Smooth muscle cell (in vitro differentiated cells): ENCODE data around the gene SEPTIN3. TPM values are rescaled to one million over a fixed set of nuclear protein-coding genes. Genes with fewer than 3 reads are reported as not detected.

ENCODE experiments used
- DNase-seq: peaks from one replicate; lab custom pipeline; 2025; ENCODE audit not compliant: unreplicated experiment; lab: John Stamatoyannopoulos, UW
- H2AFZ ChIP-seq: fragments of 200-600 bp; sonication (generic); 2 replicates; pipeline ENCODE4 v1.6.0; 2016; ENCODE audit warnings: antibody characterized with exemption, low read depth, mild to moderate bottlenecking
- H3F3A ChIP-seq: fragments of 200-600 bp; sonication (generic); 2 replicates; pipeline ENCODE4 v1.6.0; 2017; ENCODE audit warnings: antibody characterized with exemption, low read depth
- H3K27ac ChIP-seq: fragments of 200-600 bp; sonication (generic); 2 replicates; pipeline ENCODE4 v1.5.1; 2016; ENCODE audit warnings: low read depth, mild to moderate bottlenecking
- H3K27me3 ChIP-seq: fragments of 200-600 bp; sonication (generic); 2 replicates; pipeline ENCODE4 v1.6.1; 2016; ENCODE audit warnings: low read depth, mild to moderate bottlenecking
- H3K36me3 ChIP-seq: fragments of 200-600 bp; sonication (generic); 2 replicates; pipeline ENCODE4 v1.5.1; 2016; ENCODE audit warnings: low read depth
- H3K4me1 ChIP-seq: fragments of 200-600 bp; sonication (generic); 2 replicates; pipeline ENCODE4 v1.5.1; 2016; ENCODE audit warnings: low read depth
- H3K4me2 ChIP-seq: fragments of 200-600 bp; sonication (generic); 2 replicates; pipeline ENCODE4 v1.6.0; 2016; ENCODE audit warnings: mild to moderate bottlenecking
- H3K4me3 ChIP-seq: fragments of 200-600 bp; sonication (generic); 2 replicates; pipeline ENCODE4 v1.5.1; 2016; ENCODE audit warnings: mild to moderate bottlenecking
- H3K79me2 ChIP-seq: fragments of 200-600 bp; sonication (generic); 2 replicates; pipeline ENCODE4 v1.6.0; 2016; ENCODE audit warnings: low read depth, mild to moderate bottlenecking
- H3K9ac ChIP-seq: fragments of 200-600 bp; sonication (generic); 2 replicates; pipeline ENCODE4 v1.6.0; 2016; ENCODE audit warnings: low read depth
- H3K9me3 ChIP-seq: fragments of 200-600 bp; sonication (generic); replicated peaks from 2 replicates; pipeline ENCODE4 v1.5.1; 2016; ENCODE audit warnings: low read depth
- H4K20me1 ChIP-seq: fragments of 200-600 bp; sonication (generic); 2 replicates; pipeline ENCODE4 v1.6.0; 2016; ENCODE audit warnings: low read depth
- CTCF ChIP-seq: fragments of 200-600 bp; sonication (generic); IDR thresholded peaks from 2 replicates; pipeline ENCODE4 v1.5.1; 2017; ENCODE audit warnings: borderline replicate concordance, mild to moderate bottlenecking, antibody characterized with exemption; ENCODE audit not compliant: insufficient read depth, poor library complexity, severe bottlenecking
- WGBS: methylation state at CpG from one replicate; pipeline ENCODE4 v1.1.7; 2016; ENCODE audit warnings: low lambda C conversion rate; 5-methylcytosine and 5-hydroxymethylcytosine counted together
- polyA plus RNA-seq: library from polyadenylated mRNA; unstranded; fragments of >200 nt; fragmentation: Nextera tagmentation; extraction: Ambion mirVana; gene quantifications from 2 replicates; pipeline ENCODE4 v1.2.1, GENCODE V29; 2016
- total RNA-seq: library from RNA; depleted of rRNA; stranded (reverse); fragments of >200 nt; gene quantifications from 2 replicates; pipeline ENCODE4 v1.2.3, GENCODE V29; 2014

Gene SEPTIN3
- total RNA-seq: 0.99 and 1.3 TPM in 2 replicates
- 0.65 and 1.1 TPM in 2 replicates for polyA plus RNA-seq

GRCh38 chr22:41969110-41969646 is at the start of gene SEPTIN3:
SEPTIN3 (plus strand) TSS chr22:41969443; CDS start chr22:41971493, 2,050 bp downstream.
- Histone ChIP-seq H3K4me3 (no peak within 1 kb of the TSS), H3K4me1 (peaks cover 4% of the 10 kb centered on the region)

GRCh38 chr22:41920271-41920976 is 48.8 kb upstream of the SEPTIN3 start:
- peak overlapping the region; percentile 98 for H3K4me2 ChIP-seq
- no peak overlapping the region for H3K9ac ChIP-seq
- peak overlapping the region; percentile 56 for H3K4me3 ChIP-seq
- 76% methylated on average over 16 of the region's 21 CpGs for WGBS
- peaks cover 38% of the 10 kb centered on the region for H3K27me3 ChIP-seq
- H3F3A ChIP-seq: no peaks in the 10 kb centered on the region
- H2AFZ ChIP-seq: no peak overlapping the region
- no peaks in the 10 kb centered on the region for H3K79me2 ChIP-seq
- H3K36me3 ChIP-seq: no peaks in the 10 kb centered on the region
- H3K27ac ChIP-seq: no peak overlapping the region
- H3K9me3 ChIP-seq: no peaks in the 10 kb centered on the region
- no peak for DNase-seq
- peaks cover 8% of the 10 kb centered on the region for H3K4me1 ChIP-seq
- no peak for TF ChIP-seq CTCF
- H4K20me1 ChIP-seq: no peaks in the 10 kb centered on the region

More at GRCh38 chr22:41969110-41969646, at the start of gene SEPTIN3:
- H3F3A ChIP-seq: no peaks in the 10 kb centered on the region
- no peak within 1 kb of the TSS for H3K9ac ChIP-seq
- no peak within 1 kb of the TSS for H3K4me2 ChIP-seq
- TF ChIP-seq CTCF: no peak
- no peak within 1 kb of the TSS for H2AFZ ChIP-seq
- no peak within 1 kb of the TSS for H3K27ac ChIP-seq
- DNase-seq: no peak
- H3K27me3 ChIP-seq: peaks cover 4% of the 10 kb centered on the region
- H3K36me3 ChIP-seq: no peaks in the 10 kb centered on the region
- H3K79me2 ChIP-seq: no peaks in the 10 kb centered on the region
- no peaks in the 10 kb centered on the region for H3K9me3 ChIP-seq
- 60% methylated on average over 8 of the region's 8 CpGs for WGBS
- no peaks in the 10 kb centered on the region for H4K20me1 ChIP-seq

- Histone ChIP-seq H3K4me3 (no peak overlapping the region), H3K36me3 (no peaks in the 10 kb centered on the region), H4K20me1 (no peaks in the 10 kb centered on the region), H3K79me2 (no peaks in the 10 kb centered on the region), H3K9me3 (no peaks in the 10 kb centered on the region), H3K27ac (no peak overlapping the region), H3K9ac (no peak overlapping the region), H3K4me1 (peaks cover 10% of the 10 kb centered on the region), H2AFZ (no peak overlapping the region), H3K27me3 (peaks cover 38% of the 10 kb centered on the region), H3K4me2 (no peak overlapping the region), H3F3A (no peaks in the 10 kb centered on the region)
- no peak for TF ChIP-seq CTCF
- no peak for DNase-seq
- 97% methylated on average over 5 of the region's 5 CpGs for WGBS
These were observed 46.9 kb upstream of the SEPTIN3 start for GRCh38 chr22:41922328-41922727.
